Endothelial cell of umbilical vein (primary cell): ENCODE results near the gene LIMA1.

ENCODE experiments used
- EZH2 ChIP-seq: IDR thresholded peaks from 2 replicates; pipeline ENCODE4 v1.6.1; 2012; ENCODE audit warnings: borderline replicate concordance, low read depth, mild to moderate bottlenecking, moderate library complexity, low read length, inconsistent platforms; ENCODE audit not compliant: severe bottlenecking
- FOS ChIP-seq: IDR thresholded peaks from 2 replicates; pipeline ENCODE4 v1.6.1; 2011; ENCODE audit warnings: mild to moderate bottlenecking, low read length, moderate library complexity, borderline replicate concordance; ENCODE audit not compliant: insufficient read depth
- JUN ChIP-seq: IDR thresholded peaks from 2 replicates; pipeline ENCODE4 v1.6.1; 2011; ENCODE audit warnings: borderline replicate concordance, low read depth; ENCODE audit not compliant: insufficient read length, insufficient read depth
- POLR2A ChIP-seq: IDR thresholded peaks from 2 replicates; pipeline ENCODE4 v1.6.1; 2012; ENCODE audit warnings: low read depth, mild to moderate bottlenecking, control low read depth, low read length
- POLR2AphosphoS5 ChIP-seq: IDR thresholded peaks from 2 replicates; pipeline ENCODE4 v1.6.1; 2012; ENCODE audit warnings: low read depth, mild to moderate bottlenecking, control low read depth, low read length, moderate library complexity; ENCODE audit not compliant: insufficient read depth
- TF ChIP-seq, protein P1 (sequence below), 2 donors: IDR thresholded peaks; 1 replicate in 1 of 2; 2 replicates in 1 of 2; pipeline ENCODE4 v1.5.1; 2011; ENCODE audit warnings: low read length in 2 of 2, mild to moderate bottlenecking in 2 of 2, moderate library complexity in 2 of 2, control low read depth in 1 of 2, inconsistent platforms in 1 of 2, low read depth in 1 of 2; ENCODE audit not compliant: insufficient read depth in 1 of 2; ENCODE audit errors: extremely low read depth in 1 of 2
- TF ChIP-seq, protein P2 (sequence below): IDR thresholded peaks from 2 replicates; pipeline ENCODE4 v1.6.1; 2011; ENCODE audit not compliant: insufficient read depth, insufficient read length

DNA sequence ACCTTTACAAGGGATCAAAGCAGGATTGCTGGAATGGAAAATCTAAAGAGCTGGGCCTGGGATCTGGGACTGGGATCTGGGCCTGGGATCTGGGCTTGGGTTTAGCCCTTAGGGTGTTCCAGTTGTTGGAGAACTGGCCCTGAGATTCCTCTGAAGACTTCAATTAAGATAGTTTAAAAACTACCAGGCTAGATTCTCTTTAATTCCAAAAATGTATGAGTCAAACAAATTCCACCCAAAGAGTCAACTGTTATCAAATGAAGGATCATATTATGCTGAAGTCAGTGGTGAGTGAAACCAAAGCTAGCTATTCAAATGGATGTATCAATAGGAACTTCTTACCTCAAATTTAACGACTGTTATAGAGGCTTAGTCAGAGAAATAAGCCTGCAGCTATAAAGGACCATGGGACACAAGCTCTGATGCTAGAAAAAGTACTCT lies 40.5 kb downstream of the LIMA1 start:
- TF ChIP-seq, protein P1, sequence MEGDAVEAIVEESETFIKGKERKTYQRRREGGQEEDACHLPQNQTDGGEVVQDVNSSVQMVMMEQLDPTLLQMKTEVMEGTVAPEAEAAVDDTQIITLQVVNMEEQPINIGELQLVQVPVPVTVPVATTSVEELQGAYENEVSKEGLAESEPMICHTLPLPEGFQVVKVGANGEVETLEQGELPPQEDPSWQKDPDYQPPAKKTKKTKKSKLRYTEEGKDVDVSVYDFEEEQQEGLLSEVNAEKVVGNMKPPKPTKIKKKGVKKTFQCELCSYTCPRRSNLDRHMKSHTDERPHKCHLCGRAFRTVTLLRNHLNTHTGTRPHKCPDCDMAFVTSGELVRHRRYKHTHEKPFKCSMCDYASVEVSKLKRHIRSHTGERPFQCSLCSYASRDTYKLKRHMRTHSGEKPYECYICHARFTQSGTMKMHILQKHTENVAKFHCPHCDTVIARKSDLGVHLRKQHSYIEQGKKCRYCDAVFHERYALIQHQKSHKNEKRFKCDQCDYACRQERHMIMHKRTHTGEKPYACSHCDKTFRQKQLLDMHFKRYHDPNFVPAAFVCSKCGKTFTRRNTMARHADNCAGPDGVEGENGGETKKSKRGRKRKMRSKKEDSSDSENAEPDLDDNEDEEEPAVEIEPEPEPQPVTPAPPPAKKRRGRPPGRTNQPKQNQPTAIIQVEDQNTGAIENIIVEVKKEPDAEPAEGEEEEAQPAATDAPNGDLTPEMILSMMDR (IDR thresholded peaks at IDR 0.05; ENCODE audit: extremely low read depth in 1 of 2, insufficient read depth in 1 of 2, low read depth in 1 of 2, low read length in 2 of 2), result no peak
- TF ChIP-seq FOS (no peak), EZH2 (no peak), POLR2A (no peak), POLR2AphosphoS5 (no peak), JUN (no peak)
- TF ChIP-seq, protein P2, sequence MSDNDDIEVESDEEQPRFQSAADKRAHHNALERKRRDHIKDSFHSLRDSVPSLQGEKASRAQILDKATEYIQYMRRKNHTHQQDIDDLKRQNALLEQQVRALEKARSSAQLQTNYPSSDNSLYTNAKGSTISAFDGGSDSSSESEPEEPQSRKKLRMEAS, result no peak
